GM19035 (cell line): ENCODE measurements around the gene NDST3.
"Not testable (repeated sequence)": the region's sequence is repeated elsewhere in the genome, so short reads cannot be mapped to it uniquely, and the experiment has no call there.

Experiments
- ATAC-seq: cut with Tn5 transposase; IDR thresholded peaks from one replicate; pipeline ENCODE4 v1.9.1; 2021; ENCODE audit not compliant: unreplicated experiment

The NDST3 gene

DNA sequence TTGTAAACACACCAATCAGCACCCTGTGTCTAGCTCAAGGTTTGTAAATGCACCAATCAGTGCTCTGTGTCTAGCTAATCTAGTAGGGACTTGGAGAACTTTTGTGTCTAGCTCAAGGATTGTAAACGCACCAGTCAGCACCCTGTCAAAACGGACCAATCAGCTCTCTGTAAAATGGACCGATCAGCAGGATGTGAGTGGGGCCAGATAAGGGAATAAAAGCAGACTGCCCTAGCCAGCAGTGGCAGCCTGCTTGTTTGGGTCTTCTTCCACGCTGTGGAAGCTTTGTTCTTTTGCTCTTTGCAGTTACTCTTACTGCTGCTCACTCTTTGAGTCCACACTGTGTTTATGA is 231.8 kb downstream of the NDST3 start:
- ATAC-seq = not testable (repeated sequence)

DNA sequence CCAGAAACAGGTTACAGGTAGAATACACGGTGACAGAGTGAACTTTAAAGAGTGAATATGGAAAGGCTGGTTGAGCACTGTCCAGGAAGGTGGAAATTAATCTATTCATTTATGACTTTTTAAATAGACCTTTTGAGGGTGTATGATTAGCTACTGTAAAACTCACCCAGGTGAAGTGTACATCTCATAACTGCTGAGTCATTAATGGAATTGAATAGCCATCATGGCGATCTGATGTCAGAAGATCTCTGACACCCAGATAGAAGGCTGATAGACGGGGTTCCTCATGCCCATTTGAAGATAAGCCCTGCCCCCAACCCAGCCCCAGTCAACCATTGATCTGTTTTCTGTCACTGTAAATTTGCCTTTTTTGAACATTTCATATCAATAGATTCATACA is 234.5 kb downstream of the NDST3 start:
- no peak for ATAC-seq

DNA sequence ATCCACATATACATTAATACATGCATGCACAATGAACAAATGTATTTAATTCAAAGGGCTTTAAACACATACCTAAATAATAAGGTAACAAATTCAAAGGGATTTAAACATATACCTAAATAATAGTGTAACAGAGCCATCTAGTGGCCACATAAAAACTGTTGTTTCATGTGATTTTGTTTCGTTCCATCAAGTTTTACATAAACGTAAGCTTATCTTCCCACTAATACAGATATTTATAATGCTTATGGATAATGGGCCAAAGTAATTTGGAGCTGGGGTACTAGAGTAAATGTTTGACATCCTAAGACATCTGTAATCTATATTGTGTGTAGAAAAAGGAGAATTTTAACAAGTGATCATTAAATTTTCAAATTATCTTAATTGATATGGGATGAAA is 236.2 kb downstream of the NDST3 start:
- ATAC-seq = no peak

DNA sequence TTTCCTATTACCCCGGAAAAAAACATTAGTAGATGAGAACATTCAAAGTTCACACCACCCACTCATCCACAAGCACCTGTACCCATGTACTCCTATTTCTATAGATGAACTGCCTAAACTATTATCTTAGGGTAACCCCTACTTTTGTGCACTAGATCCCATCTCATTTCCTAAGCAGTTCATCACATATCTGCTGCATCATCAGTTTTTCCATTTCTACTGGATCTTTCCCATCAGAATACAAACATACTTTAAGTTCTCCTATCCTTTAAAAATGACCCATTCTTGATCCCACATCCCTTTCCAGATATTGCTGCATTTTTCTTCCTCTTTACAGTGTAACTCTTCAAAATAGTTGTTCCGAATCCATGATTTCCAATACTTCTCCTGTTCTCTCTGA is 237.5 kb downstream of the NDST3 start:
- no peak for ATAC-seq

DNA sequence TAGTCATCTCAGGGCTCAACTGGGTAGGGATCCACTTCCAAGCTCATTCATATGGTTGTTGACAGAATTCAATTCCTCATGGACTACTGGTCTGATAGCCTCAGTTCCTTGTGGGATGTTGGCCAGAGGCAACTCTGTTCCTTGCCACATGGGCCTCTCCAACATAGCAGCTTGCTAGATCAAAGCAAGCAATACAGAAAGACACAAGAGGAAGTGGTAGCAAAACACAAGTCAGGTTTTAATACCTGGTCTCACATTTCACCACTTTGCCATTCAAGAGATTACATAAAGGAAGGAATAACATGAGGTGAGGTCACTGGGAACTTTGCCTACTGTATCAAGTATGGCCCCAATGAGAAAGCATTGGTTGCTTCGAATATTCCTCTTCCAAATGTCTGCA is 239.4 kb downstream of the NDST3 start:
- no peak for ATAC-seq

DNA sequence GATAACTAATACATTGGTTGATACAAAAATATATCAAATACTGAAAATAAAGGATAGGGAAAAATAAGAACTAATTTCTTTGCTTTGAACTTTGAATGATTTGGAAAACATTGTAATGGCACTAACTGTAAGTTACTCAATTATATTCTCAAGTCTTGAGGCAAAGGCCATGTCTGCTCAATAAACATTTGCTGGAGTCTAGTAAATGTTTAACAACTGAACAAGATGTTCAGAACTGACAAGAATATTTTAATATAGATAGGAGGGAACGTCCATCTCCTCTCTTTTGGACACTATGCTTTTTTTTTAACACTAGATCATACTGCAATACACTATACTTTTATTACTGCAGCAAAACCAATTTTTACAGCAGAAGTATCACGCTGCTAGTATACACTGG is 242.3 kb downstream of the NDST3 start:
- ATAC-seq = no peak

DNA sequence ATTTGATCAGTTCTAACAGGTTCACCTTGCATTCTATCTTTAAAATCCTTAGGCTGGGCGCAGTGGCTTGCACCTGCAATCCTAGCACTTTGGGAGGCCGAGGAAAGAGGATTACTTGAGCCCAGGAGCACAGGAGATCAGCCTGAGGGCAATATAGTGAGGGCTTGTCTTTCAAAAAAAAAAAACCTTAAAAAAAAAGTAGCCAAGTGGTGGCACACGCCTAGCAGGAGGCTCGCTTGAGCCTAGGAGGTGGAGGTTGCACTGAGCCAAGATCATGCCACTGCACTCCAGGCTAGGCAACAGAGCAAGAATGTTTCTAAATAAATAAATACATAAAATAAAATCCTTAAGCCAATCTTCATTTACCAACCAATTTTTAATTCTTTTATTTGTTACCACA is 243.0 kb downstream of the NDST3 start:
- no peak for ATAC-seq

DNA sequence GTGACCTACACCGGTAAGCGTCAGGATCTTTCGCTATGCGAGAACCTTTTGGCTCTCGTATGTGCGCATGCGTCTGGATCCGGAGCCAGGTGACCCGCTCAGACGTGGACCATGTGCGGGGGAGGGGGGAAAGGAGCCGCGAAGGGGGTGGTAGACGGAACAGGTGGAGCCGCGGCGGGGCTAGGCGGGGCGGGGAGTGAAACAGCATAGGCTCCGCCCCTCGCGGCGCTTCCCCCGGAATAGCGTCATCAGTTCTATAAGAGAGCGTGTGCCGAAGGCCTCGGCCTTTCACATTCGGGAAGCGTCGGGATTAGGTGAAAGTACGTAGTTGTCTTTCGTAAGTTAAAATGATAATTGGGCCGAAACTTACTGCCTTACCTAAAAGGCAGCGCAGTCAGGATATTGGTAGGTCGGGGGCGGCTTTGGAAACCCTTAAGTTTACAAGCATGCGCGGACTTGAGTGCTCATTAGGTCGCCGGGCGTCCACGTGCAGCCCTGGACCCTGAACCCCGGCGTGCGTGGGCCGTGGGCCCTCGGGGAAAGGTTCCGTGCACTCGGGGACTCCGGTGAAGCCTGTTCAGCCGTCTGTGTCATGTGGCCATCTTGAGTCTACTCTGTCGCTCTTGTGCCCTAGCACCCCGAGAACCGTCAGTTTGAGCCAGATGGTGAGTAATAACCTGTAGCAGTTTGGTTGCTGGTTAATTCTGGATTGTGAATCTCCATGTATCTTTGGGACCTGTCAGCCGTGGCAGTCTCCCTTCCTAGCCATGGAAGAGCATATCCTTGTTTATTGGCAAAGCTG is 244.4 kb downstream of the NDST3 start:
- ATAC-seq = peak; percentile 82

DNA sequence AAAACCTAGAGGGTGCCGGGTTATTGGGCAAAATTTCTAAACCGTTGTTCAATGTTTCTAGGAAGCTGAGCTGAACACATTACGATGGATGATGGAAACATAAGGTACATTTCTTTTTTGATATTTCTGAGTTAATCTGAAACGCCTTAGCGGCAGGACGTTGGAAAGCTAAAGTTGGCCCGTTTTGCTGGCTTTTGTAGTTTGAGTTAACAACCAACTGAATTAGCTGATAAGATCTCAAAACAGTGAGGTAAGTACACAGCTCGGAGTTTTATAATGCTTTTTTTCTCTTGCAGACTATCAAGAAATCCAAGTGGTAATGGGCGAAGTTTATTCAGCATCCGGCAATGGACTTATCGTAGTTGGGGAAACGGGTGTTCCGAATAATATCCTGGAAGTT is 245.0 kb downstream of the NDST3 start:
- ATAC-seq = no peak

DNA sequence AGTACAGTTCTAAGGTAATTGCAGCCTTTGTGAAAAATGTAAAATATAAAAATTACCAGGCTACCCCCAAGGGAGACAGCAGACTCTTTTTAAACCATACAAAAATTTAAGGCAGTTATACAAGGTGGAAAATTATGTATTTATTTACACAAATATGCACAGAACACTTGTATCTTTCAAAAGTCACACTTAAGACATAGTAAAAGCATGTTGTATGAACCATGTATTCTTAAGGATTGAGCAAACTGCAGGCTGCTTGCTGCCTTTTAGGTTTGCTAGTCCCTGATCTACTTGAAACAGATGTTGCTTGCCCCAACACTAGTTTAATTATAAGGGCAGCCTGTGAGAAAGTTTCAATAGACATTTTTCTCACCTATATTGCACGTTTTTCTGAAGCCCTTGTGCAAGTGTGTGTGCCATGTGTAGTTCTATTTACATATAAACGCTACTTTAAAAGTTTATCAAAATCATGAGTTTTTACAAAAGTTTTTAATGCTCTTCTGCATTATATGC is 245.7 kb downstream of the NDST3 start:
- no peak for ATAC-seq

DNA sequence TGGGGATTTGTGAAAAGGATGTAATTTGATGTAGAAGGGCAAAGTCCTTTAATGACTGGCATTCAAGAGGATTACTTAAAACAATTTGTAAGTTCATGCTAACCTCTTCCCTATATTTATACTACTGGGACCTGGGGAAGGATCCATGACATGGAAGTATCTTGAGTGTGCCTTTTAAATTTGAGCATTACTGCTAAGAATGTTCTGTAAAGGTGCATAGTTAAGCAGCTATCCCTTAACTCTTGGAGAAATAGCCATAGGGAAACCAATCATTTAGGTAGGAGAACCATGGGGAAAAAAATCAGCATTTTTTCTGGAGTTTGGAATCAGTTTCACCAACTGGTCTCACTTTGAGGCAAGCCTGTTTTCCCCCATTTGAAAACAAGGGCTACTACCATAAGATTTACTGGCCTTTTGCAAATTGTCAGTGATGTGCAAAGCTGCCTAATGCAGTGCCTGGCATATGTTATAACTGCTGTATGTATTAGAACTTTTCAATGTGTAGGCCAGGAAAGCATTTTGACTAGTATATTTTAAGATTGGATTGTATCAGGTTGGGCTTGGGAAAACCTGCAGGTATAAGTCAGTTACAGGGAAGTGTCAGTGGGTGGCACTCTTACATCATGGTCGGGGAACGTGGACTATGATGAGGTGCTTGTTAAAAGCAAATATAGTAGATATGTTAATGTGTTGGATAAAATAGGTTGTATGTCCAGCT is 246.4 kb downstream of the NDST3 start:
- peak; percentile 18 for ATAC-seq

DNA sequence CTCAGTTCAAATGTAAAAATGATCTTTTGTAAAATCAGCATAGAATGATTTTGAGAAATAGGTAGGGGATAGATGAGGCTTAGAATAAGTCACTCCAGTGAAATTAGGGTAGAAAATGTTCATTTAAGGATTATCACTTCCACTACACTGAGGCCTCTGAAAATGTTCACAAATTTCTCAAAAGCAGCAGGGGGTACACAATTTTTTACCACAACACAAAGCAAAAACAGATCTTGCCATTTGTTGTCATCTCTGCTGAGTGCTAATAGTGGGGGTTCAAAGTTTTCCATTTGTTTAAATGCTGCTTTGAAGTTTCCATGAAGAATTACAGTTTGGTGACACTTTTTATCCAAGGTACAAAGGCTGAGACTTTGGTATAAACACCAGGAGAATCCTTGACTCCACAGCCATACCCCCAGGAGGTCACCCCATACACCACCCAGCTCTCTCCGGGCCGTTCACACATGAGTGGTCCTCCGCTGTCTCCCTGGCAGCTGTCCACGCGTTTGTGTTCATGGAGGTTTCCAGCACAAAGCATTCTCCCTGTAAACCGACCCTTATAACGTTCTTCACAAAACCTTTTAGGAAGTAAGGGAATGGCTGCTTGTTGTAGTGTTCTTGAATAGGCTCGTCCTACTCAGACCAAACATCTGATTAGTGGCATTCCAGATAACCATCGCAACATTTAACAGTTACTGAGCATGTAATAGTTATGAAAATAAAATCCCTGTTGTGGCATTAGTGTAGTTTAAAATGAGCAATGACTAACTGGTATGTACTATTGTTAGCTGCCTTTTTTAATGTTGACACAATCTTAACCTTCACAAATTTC is 247.5 kb downstream of the NDST3 start:
- no peak for ATAC-seq

DNA sequence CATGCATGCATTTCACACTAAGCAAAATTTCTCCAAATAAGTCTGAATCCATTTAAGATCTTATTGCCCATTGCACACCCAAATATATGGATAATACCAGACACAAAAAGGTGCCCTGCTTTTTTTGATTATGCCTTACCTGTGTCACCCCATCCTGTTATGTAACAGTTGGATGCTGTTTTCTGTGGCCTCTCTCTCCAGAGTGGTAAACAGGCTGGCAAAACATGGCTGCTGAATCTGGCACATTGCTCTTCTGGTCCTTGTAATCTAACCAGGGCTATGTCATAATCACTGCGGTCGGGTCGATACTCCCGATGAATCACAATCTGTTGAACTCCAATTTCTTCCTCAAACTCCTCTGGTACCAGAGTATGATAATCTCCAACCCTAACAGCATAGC is 248.4 kb downstream of the NDST3 start:
- ATAC-seq = no peak

DNA sequence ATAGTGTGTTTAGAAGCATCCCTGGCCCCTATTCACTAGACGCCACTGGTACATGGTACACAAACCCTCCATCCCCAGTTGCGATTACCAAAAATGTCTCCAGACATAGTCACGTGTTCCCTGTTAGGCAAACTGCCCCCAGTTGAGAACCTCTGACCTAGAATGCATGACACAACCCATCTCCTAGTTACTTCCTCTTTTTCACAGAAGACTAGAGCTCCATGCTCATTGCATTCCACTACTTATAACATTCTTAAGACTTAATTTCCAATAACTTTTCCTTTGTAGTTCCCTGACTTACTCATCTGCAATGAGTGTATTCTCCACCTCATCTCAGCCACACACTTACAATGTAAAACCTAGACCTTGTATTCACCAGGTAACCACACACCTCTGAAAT is 249.9 kb downstream of the NDST3 start:
- peak; percentile 45 for ATAC-seq

DNA sequence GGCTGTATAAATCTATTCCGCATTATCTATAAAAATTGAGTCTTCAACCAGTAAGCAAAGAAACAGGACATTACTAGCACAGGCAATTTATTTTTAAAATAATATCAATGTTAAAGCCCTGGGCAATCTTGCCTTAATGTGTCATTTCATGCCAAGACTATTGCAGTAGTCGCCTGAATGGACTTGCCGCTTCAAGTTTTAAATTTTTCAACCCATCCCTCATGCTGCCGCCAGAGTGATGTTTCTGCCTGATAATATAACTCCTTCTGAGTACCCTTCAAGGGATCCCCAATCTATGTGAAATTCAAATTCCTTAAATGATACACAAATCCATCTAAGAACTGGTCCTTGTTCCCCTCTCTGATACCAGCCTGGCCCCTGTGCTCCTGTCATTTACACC is 251.6 kb downstream of the NDST3 start:
- ATAC-seq = no peak

DNA sequence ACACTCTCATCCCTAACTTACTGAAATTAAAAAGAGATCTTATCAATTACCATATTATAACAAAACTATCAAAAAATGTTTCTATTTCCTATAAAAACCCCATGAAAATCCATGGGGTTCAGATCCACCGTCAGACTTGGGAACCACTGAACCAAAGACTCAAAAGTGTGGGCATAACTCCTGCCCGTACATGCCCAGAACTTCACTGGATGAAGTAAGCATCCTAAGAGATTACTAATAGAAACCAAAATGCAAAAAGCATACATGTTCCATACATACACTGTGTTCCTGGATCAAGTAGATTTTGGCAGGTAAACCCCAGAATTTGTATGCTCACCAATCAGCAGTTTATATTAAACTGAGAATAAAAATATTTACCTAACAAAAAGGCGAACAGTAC is 252.4 kb downstream of the NDST3 start:
- no peak for ATAC-seq

DNA sequence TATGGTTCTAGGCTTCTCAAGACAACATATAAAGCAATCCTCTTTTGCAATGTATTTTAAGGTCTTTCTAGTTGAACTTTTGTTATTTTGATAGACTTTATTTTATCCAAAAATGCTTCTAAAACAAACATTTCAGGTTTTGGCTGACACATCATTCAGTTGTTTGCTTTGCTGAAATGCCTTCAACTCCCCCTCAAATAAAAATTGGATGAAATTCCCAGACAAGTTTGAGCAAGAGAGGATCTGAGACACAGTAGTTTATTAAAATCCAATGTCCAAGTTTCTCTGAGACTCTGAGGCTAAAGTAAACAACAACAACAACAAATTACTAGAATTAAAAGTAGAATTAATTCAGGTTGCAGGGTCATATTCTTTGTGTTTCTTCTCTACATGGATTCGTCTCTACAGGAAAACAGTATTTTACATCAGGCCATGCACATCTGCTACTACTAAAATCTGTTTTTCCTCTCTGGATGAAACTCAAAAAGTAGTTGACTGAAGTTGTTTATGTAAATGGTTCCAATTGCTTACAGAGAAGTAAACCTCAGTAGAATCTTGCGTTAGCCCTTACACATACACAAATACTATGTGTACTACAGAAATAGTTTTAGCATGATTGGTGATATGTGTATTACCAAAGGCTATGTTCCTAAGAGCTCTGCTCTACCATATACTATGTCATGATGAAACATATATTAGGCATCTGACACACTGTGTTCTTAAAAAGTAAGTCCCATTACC is 253.6 kb downstream of the NDST3 start:
- no peak for ATAC-seq

DNA sequence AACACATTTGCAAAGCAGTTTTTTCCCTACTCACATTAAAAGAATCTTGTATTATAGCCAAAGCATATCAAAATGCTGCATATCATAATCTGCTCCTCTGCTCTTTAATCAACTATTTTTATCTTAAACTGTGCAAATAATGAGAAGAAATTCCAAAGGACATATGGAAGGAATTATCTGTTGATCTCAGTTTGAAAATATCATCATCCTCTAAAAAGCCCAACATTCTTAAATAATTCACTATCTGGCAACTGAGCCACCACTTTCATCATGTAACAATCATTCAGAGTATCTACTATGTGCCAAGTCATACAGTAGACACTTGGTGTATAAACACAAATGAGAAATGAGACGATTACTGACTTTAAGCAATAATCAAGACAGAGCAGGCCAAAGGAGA is 255.5 kb downstream of the NDST3 start:
- no peak for ATAC-seq

DNA sequence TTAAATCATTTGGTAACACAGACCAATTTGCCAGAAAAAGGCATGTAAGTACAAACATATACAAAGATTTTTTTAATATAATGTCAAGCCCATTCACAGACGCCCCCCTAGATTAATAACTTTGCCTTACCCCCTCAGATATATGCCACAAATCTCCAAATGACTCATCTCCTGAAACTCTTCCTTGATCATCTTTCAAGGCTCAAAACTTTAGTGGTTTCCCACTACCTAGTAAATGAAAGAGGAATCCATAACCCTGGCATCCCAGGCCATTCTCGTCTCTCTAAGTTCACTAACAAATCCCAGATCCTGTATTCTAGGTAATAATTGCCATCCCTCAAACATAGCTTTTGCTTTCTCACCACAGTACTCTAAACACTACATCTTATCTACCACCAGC is 256.7 kb downstream of the NDST3 start:
- ATAC-seq = no peak

DNA sequence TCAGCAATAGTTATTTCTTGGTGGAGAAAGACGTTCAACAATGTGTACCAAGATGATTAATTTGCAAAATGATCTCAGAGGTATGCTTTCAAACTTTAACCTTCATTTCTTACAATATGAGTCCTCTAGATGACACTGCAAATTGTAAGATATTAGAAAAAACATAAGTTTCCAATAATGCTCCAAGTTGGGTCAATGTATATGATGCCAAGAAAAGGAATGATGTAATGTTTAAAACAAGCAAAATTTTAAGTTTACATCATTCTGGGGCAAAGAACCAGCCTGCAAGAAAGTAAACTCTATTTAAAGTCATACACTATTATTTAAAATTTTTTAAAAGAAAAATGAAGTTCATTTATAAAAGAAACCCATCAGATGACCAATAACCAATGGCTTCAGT is 262.4 kb downstream of the NDST3 start:
- ATAC-seq = no peak

DNA sequence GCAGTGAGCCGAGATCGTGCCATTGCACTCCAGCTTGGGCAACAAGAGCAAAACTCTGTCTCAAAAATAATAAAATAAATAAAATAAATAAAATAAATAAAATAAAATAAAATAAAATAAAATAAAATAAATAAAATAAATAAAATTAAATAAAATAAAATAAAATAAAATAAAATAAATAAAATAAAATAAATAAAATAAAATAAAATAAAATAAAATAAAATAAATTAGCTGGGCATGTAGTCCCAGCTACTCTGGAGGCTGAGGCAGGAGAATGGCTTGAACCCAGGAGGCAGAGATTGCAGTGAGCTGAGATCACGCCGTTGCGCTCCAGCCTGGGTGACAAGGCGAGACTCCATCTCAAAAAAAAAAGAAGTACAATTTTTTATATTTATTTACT is 265.3 kb downstream of the NDST3 start:
- not testable (repeated sequence) for ATAC-seq
